ENCODE measurements around the gene SNAP91. TPM values are rescaled to one million over a fixed set of nuclear protein-coding genes. Genes with fewer than 3 reads are reported as not detected.
"Not testable (repeated sequence)": the region's sequence is repeated elsewhere in the genome, so short reads cannot be mapped to it uniquely, and the experiment has no call there.

Gene SNAP91
- total and polyA plus RNA-seq, 2 experiments from 2014 or later = 0.53 to 1.4 TPM

DNA sequence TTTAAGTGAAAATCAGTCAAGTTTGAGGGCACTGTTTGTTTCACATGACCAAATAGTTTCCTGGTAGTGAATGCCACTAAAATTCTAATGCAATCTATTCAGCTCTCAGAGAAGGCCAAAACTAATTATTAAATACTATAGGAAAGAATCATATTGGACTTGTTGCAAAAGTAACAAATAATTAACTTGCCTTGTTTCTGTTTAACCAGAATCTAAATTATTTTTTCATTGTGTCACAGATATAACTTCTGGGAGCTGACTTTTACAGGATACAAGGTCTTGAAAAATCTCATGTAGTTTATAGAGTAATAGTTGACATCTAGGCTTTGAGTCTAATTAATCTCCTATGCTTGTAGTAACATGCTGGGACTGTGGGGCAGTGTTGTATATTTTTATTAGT lies 152.0 kb downstream of the SNAP91 start:
- no peak for DNase-seq (ENCODE audit: low spot score)
- no peak overlapping the region for H3K27ac ChIP-seq
- H3K4me1 ChIP-seq (ENCODE audit: insufficient read depth) = no peaks in the 10 kb centered on the region
- H3K9me2 ChIP-seq (replicated peaks; ENCODE audit: insufficient read depth) = no peaks in the 10 kb centered on the region
- no peaks in the 10 kb centered on the region for H4K20me1 ChIP-seq (ENCODE audit: insufficient read depth, poor library complexity, severe bottlenecking)
- no peaks in the 10 kb centered on the region for H3K9me3 ChIP-seq (ENCODE audit: low read depth)
- H3K36me3 ChIP-seq (replicated peaks; ENCODE audit: insufficient read depth, low read depth) = no peaks in the 10 kb centered on the region
- no peaks in the 10 kb centered on the region for H3K79me2 ChIP-seq
- TF ChIP-seq EZH2 (IDR thresholded peaks at IDR 0.05; ENCODE audit: borderline replicate concordance) (no peak), EZH2phosphoT487 (IDR thresholded peaks at IDR 0.05; ENCODE audit: low read depth, severe bottlenecking, unreplicated experiment) (no peak)
- TF ChIP-seq, protein P1, sequence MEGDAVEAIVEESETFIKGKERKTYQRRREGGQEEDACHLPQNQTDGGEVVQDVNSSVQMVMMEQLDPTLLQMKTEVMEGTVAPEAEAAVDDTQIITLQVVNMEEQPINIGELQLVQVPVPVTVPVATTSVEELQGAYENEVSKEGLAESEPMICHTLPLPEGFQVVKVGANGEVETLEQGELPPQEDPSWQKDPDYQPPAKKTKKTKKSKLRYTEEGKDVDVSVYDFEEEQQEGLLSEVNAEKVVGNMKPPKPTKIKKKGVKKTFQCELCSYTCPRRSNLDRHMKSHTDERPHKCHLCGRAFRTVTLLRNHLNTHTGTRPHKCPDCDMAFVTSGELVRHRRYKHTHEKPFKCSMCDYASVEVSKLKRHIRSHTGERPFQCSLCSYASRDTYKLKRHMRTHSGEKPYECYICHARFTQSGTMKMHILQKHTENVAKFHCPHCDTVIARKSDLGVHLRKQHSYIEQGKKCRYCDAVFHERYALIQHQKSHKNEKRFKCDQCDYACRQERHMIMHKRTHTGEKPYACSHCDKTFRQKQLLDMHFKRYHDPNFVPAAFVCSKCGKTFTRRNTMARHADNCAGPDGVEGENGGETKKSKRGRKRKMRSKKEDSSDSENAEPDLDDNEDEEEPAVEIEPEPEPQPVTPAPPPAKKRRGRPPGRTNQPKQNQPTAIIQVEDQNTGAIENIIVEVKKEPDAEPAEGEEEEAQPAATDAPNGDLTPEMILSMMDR (IDR thresholded peaks at IDR 0.05; ENCODE audit: poor library complexity) = no peak
- H3K4me3 ChIP-seq = no peak overlapping the region
- H3K27me3 ChIP-seq = peaks cover 4% of the 10 kb centered on the region
- no peak overlapping the region for H3K4me2 ChIP-seq
- H2AFZ ChIP-seq = no peak overlapping the region

DNA sequence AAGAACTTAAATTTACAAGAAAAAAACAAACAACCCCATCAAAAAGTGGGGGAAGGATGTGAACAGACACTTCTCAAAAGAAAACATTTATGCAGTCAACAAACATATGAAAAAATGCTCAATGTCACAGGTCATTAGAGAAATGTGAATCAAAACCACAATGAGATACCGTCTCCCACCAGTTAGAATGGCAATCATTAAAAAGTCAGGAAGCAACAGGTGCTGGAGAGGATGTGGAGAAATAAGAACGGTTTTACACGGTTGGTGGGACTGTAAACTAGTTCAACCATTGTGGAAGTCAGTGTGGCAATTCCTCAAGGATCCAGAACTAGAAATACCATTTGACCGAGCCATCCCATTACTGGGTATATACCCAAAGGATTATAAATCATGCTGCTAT lies 157.2 kb downstream of the SNAP91 start:
- not testable (repeated sequence) for H3K9me2 ChIP-seq (replicated peaks; ENCODE audit: insufficient read depth); H3K4me2 ChIP-seq; H2AFZ ChIP-seq; H3K27me3 ChIP-seq; H3K9me3 ChIP-seq (ENCODE audit: low read depth); DNase-seq (ENCODE audit: low spot score); H3K36me3 ChIP-seq (replicated peaks; ENCODE audit: insufficient read depth, low read depth); H4K20me1 ChIP-seq (ENCODE audit: insufficient read depth, poor library complexity, severe bottlenecking); H3K79me2 ChIP-seq; H3K4me3 ChIP-seq; H3K27ac ChIP-seq; H3K4me1 ChIP-seq (ENCODE audit: insufficient read depth)
- WGBS (ENCODE audit: low lambda C conversion rate, missing lambda C conversion rate) = 97% methylated on average over 4 of the region's 4 CpGs

DNA sequence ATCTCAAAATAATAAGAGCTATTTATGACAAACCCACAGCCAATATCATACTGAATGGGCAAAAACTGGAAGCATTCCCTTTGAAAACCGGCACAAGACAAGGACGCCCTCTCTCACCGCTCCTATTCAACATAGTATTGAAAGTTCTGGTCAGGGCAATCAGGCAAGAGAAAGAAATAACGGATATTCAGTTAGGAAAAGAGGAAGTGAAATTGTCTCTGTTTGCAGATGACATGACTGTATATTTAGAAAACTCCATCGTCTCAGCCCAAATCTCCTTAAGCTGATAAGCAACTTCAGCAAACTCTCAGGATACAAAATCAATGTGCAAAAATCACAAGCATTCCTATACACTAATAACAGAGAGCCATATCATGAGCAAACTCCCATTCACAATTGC lies 158.4 kb downstream of the SNAP91 start:
- not testable (repeated sequence) for H2AFZ ChIP-seq; H3K4me3 ChIP-seq; H3K27ac ChIP-seq; H3K4me1 ChIP-seq (ENCODE audit: insufficient read depth); H3K4me2 ChIP-seq; H3K79me2 ChIP-seq; H3K27me3 ChIP-seq; H3K36me3 ChIP-seq (replicated peaks; ENCODE audit: insufficient read depth, low read depth); H4K20me1 ChIP-seq (ENCODE audit: insufficient read depth, poor library complexity, severe bottlenecking); DNase-seq (ENCODE audit: low spot score); H3K9me3 ChIP-seq (ENCODE audit: low read depth); H3K9me2 ChIP-seq (replicated peaks; ENCODE audit: insufficient read depth)
- 91% methylated on average over 5 of the region's 5 CpGs for WGBS (ENCODE audit: low lambda C conversion rate, missing lambda C conversion rate)

DNA sequence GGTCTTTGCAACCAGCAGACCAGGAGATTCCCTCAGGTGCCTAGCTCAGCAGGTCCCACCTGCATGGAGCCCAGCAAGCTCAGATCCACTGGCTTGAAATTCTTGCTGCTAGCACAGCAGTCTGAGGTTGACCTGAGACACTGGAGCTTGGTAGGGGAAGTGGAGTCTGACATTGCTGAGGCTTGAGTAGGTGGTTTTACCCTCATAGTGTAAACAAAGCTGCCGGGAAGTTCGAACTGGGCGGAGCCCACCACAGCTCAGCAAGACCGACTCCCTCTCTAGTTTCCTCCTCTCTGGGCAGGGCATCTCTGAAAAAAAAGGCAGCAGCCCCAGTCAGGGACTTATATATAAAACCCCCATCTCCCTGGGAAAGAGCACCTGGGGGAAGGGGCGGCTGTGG lies 162.3 kb downstream of the SNAP91 start:
- DNase-seq (ENCODE audit: low spot score) = peak; percentile 9
- Histone ChIP-seq H3K9me2 (replicated peaks; ENCODE audit: insufficient read depth) (no peaks in the 10 kb centered on the region), H2AFZ (no peak overlapping the region), H3K4me2 (no peak overlapping the region), H3K36me3 (replicated peaks; ENCODE audit: insufficient read depth, low read depth) (no peaks in the 10 kb centered on the region), H3K4me1 (ENCODE audit: insufficient read depth) (no peaks in the 10 kb centered on the region), H3K4me3 (no peak overlapping the region), H3K79me2 (no peaks in the 10 kb centered on the region), H3K9me3 (ENCODE audit: low read depth) (no peaks in the 10 kb centered on the region), H4K20me1 (ENCODE audit: insufficient read depth, poor library complexity, severe bottlenecking) (no peaks in the 10 kb centered on the region), H3K27me3 (no peaks in the 10 kb centered on the region), H3K27ac (no peak overlapping the region)
- TF ChIP-seq EZH2 (IDR thresholded peaks at IDR 0.05; ENCODE audit: borderline replicate concordance) (no peak), EZH2phosphoT487 (IDR thresholded peaks at IDR 0.05; ENCODE audit: low read depth, severe bottlenecking, unreplicated experiment) (no peak)
- TF ChIP-seq, protein P1 (IDR thresholded peaks at IDR 0.05; ENCODE audit: poor library complexity) = no peak
- 58% methylated on average over 5 of the region's 5 CpGs for WGBS (ENCODE audit: low lambda C conversion rate, missing lambda C conversion rate)

GRCh38 chr6:83539678-83540077 lies 169.2 kb downstream of the SNAP91 start:
- no peaks in the 10 kb centered on the region for H3K36me3 ChIP-seq (replicated peaks; ENCODE audit: insufficient read depth, low read depth)
- no peak overlapping the region for H2AFZ ChIP-seq
- no peak overlapping the region for H3K4me3 ChIP-seq
- WGBS (ENCODE audit: low lambda C conversion rate, missing lambda C conversion rate) = 84% methylated on average over 4 of the region's 4 CpGs
- no peaks in the 10 kb centered on the region for H3K79me2 ChIP-seq
- H3K9me3 ChIP-seq (ENCODE audit: low read depth) = no peaks in the 10 kb centered on the region
- H3K27me3 ChIP-seq = no peaks in the 10 kb centered on the region
- H3K4me2 ChIP-seq = no peak overlapping the region
- H3K27ac ChIP-seq = no peak overlapping the region
- TF ChIP-seq EZH2phosphoT487 (IDR thresholded peaks at IDR 0.05; ENCODE audit: low read depth, severe bottlenecking, unreplicated experiment) = no peak
- no peaks in the 10 kb centered on the region for H3K9me2 ChIP-seq (replicated peaks; ENCODE audit: insufficient read depth)
- H4K20me1 ChIP-seq (ENCODE audit: insufficient read depth, poor library complexity, severe bottlenecking) = no peaks in the 10 kb centered on the region
- DNase-seq (ENCODE audit: low spot score) = no peak
- no peaks in the 10 kb centered on the region for H3K4me1 ChIP-seq (ENCODE audit: insufficient read depth)
